ENCODE data around the gene OMG.

Gene OMG

GRCh38 chr17:31261601-31262000 lies 35.4 kb downstream of the OMG start:
- no peak for DNase-seq

GRCh38 chr17:31260151-31260550 lies 36.9 kb downstream of the OMG start:
- DNase-seq, result no peak

GRCh38 chr17:31256936-31257335 lies 40.1 kb downstream of the OMG start:
- no peak for DNase-seq

- no peak for DNase-seq
These were observed 42.4 kb downstream of the OMG start for GRCh38 chr17:31254654-31255053.

- no peak for DNase-seq
These were observed 44.3 kb downstream of the OMG start for GRCh38 chr17:31252741-31253140.

- no peak for DNase-seq
These were observed 45.1 kb downstream of the OMG start for GRCh38 chr17:31251970-31252328.

GRCh38 chr17:31251105-31251969 lies 45.7 kb downstream of the OMG start:
- no peak for DNase-seq

GRCh38 chr17:31250229-31250628 lies 46.8 kb downstream of the OMG start:
- no peak for DNase-seq

GRCh38 chr17:31249835-31250141 lies 47.3 kb downstream of the OMG start:
- no peak for DNase-seq

GRCh38 chr17:31248986-31249834 lies 47.8 kb downstream of the OMG start:
- DNase-seq, result no peak

Measured in T-helper 9 cell (primary cell).